DMS153 (cell line): Measurements from ENCODE around the gene BAHCC1.

ENCODE experiments used
- DNase-seq: peaks from one replicate; lab custom pipeline; 2025; lab: John Stamatoyannopoulos, UW

Gene BAHCC1

GRCh38 chr17:81493198-81494038 is 98.2 kb downstream of the BAHCC1 start:
- no peak for DNase-seq

DNA sequence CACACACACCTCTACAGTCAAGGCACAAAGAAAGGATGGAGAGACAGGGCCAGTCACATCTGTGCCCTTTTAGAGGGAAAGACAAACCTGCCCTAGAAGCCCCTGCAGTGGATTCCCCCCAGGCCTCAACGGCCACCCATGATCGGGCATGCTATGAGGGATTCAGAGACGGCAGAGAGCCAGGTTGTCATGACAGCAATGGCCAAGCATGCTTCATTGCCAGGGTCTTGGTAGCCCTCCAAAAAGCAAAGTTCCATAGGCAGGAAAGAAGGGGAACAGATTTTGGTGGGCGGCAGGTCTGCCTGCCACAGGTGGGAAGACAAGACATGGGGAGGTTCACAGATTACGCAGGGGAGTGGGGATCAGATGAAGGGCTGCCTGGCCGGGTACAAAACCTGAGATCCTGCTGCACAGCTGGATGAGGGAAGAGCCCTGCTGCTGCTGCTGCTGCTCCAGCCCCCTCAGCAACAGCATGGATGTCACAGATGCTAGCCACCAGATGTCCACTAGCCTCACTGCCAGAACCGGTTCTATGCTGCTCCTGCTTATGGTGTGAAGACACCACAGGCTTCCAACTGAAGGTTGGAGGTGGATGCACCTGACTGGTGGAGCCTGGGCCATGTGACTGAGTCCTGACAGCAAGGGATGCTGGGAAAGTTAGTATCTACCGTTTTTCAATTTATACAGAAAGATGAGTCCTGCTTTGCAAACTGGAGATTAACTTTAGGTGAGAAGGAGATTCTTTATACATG is 99.5 kb downstream of the BAHCC1 start:
- peak; percentile 23 for DNase-seq

GRCh38 chr17:81498953-81499600 is 103.8 kb downstream of the BAHCC1 start:
- DNase-seq = no peak

- DNase-seq = no peak
Observed at GRCh38 chr17:81499601-81499970, 104.3 kb downstream of the BAHCC1 start.

DNA sequence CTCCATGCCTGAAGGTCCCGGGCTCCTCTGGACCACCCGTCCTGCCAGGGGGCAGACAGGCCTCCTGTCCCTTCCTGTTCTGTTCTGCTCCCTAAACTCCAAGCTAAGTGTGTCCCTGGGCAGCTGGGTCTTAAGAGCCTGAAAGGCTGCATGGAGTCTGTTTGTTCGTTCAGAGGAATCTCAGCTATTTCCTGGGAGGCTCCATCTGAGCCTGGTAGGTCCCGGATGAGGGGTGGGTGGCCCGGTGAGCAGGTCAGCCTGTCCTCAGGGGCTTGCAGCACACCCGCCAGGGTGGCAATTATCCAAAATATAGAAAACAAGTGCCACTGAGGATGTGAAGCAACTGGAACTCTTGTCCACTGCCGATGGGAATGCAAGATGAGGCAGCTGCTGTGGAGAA is 104.8 kb downstream of the BAHCC1 start:
- no peak for DNase-seq

- DNase-seq = no peak
Observed at GRCh38 chr17:81502471-81503017, 107.3 kb downstream of the BAHCC1 start.

DNA sequence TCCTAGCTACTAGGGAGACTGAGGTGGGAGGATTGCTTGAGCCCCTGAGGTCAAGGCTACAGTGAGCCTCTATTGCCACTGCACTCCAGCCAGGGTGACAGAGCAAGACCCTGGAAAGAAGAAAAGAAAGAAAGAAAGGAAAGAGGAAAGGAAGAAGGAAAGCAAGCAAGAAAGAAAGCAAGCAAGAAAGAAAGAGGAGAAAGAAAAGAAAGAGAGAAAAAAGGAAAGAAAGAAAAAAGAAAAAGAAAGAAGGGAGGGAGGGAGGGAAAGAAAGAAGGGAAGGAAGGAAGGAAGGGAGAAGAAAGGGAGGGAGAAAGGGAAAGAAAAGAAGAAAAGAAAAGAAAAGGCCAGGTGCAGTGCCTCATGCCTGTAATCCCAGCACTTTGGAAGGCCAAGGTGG is 108.4 kb downstream of the BAHCC1 start:
- DNase-seq = no peak

- no peak for DNase-seq
Observed at GRCh38 chr17:81508639-81509206, 113.5 kb downstream of the BAHCC1 start.

DNA sequence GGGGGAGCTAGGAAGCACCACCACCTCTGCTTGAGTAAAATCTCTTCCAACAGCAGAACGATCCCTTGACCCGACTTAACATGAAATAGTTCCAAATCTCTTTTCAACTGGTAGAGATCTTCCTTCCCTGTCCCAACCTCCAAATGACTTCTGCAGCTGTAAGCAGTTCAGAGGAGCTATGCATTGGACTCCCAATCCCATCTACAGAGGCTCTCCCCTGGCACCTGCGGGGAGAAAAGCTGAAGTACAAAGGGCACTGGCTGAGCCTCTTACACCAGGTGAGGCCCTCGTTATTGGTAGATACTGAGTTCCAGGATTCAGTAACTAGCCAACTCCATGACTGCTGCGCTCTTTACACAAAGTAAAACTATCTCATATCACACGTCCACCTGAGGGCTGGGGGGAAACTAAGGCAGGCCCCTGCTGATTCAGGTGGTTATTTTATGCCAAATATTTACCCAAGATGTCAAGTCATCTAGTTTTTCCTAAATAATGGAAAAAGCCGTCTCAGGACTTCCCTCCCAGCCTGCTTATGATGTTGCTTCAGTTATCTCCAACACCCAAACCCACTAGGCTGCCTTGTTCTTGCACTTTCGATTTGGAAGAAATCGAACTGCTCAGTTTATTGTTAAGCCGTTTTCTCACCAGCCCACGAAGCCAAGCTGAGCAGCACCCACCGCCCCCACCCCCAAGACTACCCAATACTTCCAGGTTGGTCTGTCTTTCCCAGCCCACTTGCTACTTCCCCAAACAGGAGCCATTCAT is 114.1 kb downstream of the BAHCC1 start:
- DNase-seq = no peak

DNA sequence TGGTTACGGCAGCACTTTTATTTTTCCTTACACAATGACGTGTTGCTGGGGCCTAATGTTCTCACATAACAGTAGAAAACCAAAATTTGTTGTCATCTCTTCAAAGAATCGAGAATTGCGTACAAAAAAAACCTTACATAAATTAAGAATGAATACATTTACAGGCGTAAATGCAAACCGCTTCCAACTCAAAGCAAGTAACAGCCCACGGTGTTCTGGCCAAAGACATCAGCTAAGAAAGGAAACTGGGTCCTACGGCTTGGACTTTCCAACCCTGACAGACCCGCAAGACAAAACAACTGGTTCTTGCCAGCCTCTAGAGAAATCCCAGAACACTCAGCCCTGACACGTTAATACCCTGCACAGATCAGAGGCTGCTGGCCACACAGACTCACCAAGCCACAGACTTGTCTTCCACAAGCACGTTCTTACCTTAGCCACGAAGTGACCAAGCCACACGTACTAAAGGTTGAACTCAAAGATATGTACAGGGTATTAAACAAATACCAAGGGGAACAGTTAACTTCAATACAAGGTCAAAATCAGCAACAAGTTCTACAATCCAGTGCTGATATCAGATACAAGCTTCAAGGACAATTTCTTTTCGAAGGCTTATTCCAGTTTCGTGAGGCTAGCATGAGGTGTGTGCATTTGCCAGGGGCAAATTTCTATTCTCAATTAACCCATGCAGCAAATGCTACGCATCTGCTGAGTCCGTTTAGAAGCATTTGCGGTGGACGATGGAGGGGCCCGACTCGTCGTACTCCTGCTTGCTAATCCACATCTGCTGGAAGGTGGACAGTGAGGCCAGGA is 114.9 kb downstream of the BAHCC1 start:
- no peak for DNase-seq

GRCh38 chr17:81510785-81511553 is 115.7 kb downstream of the BAHCC1 start:
- DNase-seq = no peak

- DNase-seq = no peak
Observed at GRCh38 chr17:81511554-81511803, 116.2 kb downstream of the BAHCC1 start.

- no peak for DNase-seq
Observed at GRCh38 chr17:81511804-81512561, 116.7 kb downstream of the BAHCC1 start.

GRCh38 chr17:81512562-81513371 is 117.5 kb downstream of the BAHCC1 start, which contains the start of gene ACTG1:
Gene ACTG1, minus strand, starts transcription at chr17:81512799. Its CDS starts 445 bp downstream, at chr17:81512354.
- DNase-seq = peak; percentile 78

GRCh38 chr17:81513372-81513752 is 118.1 kb downstream of the BAHCC1 start:
- peak; percentile 67 for DNase-seq

DNA sequence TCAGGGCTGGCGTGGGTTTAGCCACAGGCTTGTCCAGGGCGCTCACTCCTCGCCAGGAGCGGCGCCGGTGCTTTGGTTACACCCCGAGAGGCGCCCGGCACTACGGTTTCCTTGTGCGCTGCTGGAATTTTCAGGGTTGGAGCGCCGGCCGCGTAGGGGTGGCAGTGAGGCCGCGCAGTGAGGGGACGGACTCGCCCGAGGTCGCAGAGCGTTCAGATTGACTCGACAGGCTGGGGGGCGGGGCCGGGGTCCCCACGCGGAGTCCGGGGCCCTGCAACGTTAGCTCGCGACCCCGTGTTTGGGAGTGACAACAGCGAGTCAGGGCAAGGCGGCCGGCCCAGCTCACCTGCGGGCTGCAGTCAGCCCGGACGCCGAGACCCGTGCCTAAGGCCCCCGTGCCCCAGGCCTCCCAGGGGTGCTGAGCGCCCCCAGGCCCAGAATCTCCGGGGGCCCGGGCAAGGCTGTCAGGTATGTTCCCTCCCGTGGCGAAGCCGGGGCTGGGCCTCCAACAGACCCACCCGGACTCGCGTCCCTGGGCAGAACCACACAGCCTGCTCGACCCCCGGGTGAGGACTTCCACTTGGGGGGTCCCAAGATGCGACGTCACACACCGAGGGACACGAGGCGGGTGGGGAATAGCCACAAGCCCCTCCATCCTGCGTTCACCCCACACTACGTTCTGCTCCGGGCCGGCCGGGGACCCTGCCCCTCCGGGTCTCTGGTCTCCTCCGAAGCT is 118.7 kb downstream of the BAHCC1 start:
- peak; percentile 67 for DNase-seq

DNA sequence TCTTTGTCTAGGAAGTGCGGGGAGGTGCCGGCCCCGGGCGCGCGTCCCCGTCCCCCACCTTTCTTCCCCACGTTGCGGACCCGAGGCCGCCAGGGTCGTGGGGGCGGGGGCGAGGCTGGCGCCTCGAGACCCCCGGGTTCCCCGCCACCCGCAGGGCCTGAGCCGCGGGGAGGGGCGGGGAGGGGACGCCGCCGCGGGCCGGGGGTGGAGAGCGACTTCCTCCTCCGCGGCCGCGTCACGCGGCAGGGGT is 119.2 kb downstream of the BAHCC1 start:
- DNase-seq = no peak
